Fibroblast of skin of scalp (primary cell): Measurements from ENCODE around the gene WSB2.

Source experiments
- DNase-seq: peaks from one replicate; pipeline ENCODE4 v3.0.0-alpha.2; 2013

The WSB2 gene

DNA sequence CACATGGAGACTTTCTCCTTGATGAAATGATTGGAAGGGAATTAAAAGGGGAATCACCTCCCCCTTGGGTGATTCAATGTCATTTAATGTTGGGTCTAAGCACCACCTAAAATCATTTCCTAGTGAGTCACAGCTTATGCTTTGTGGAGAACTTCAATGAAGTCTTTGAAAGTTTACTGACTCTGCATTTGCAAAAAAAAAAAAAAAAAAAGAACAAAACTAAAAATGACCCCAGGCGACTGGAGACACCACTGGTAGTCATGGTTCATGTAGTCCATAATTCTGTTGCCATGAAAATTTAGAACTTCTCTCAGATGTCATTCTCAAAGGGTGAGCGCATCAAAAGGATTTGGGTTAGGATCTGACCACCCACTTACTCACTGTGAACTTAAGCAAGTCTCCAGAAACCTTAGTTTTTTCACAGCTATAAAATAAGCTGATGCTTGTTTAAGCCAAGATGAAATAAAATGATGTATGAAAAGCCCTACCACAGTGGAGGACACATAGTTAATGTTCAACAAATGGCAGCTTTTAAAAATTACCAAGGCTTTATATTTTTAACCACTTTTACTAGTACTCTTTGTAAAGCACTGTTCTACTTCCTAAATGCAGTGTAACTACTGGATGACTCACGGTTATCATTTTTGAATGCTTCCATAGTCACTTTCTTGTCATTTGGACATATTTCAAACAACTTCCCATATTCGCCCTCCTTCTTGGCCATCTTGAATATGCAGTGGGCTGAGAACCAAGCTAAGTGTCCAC, 74.1 kb downstream of the WSB2 start:
- DNase-seq: peak; percentile 62

DNA sequence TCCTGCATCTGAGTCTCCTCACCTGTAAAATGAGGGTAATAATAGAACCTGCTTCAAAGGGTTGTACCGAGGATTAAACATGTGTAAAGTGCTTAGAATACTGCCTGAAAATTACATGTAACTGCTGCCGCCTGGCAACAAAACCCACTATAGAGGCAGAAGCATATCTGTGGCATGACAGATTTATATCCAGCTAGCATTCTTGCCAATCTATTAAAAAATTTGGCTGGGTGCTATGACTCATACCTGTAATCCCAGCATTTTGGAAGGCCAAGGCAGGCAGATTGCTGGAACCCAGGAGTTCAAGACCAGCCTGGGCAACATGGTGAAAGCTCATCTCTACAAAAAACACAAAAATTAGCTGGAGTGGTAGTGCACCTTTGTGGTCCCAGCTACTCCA, 75.8 kb downstream of the WSB2 start:
- DNase-seq: peak; percentile 10
